Measurements from ENCODE around the gene RCOR3. TPM values are rescaled to one million over a fixed set of nuclear protein-coding genes. Genes with fewer than 3 reads are reported as not detected.

Gene RCOR3
- total RNA-seq, 2 donors from 2014 or later, result 58.5 to 64.0 TPM

- Mint-ChIP-seq H3K27ac (peak overlapping the region; percentile 98), H3K4me3 (peak overlapping the region; percentile 58), H3K4me1 (peaks cover 89% of the 10 kb centered on the region), H3K27me3 (no peaks in the 10 kb centered on the region), H3K36me3 (ENCODE audit: low read depth) (peaks cover 2% of the 10 kb centered on the region)
- DNase-seq (no peak), ATAC-seq (no peak)
- H3K9me3 ChIP-seq (ENCODE audit: control insufficient read depth, low read length, poor library complexity, severe bottlenecking), result no peaks in the 10 kb centered on the region
These were observed 73.0 kb downstream of the RCOR3 start for GRCh38 chr1:211332036-211332616.

GRCh38 chr1:211332830-211333229, 73.7 kb downstream of the RCOR3 start:
- Mint-ChIP-seq H3K36me3 (ENCODE audit: low read depth) (peaks cover 2% of the 10 kb centered on the region), H3K27ac (peak overlapping the region; percentile 98)
- DNase-seq, result no peak

GRCh38 chr1:211333906-211334305, 74.7 kb downstream of the RCOR3 start:
- no peak overlapping the region for H3K4me3 Mint-ChIP-seq
- no peaks in the 10 kb centered on the region for H3K27me3 Mint-ChIP-seq
- DNase-seq (no peak), ATAC-seq (no peak)
- peaks cover 2% of the 10 kb centered on the region for H3K36me3 Mint-ChIP-seq (ENCODE audit: low read depth)
- no peaks in the 10 kb centered on the region for H3K9me3 ChIP-seq (ENCODE audit: control insufficient read depth, low read length, poor library complexity, severe bottlenecking)
- H3K27ac Mint-ChIP-seq, result peak overlapping the region; percentile 98
- peaks cover 87% of the 10 kb centered on the region for H3K4me1 Mint-ChIP-seq

More at GRCh38 chr1:211332830-211333229, 73.7 kb downstream of the RCOR3 start:
- no peak for ATAC-seq
- H3K27me3 Mint-ChIP-seq, result no peaks in the 10 kb centered on the region
- peak overlapping the region; percentile 57 for H3K4me3 Mint-ChIP-seq
- H3K4me1 Mint-ChIP-seq, result peaks cover 91% of the 10 kb centered on the region
- no peaks in the 10 kb centered on the region for H3K9me3 ChIP-seq (ENCODE audit: control insufficient read depth, low read length, poor library complexity, severe bottlenecking)

GRCh38 chr1:211334986-211335385, 75.8 kb downstream of the RCOR3 start:
- peaks cover 2% of the 10 kb centered on the region for H3K36me3 Mint-ChIP-seq (ENCODE audit: low read depth)
- DNase-seq, result no peak
- peak; percentile 33 for ATAC-seq
- no peaks in the 10 kb centered on the region for H3K27me3 Mint-ChIP-seq
- H3K9me3 ChIP-seq (ENCODE audit: control insufficient read depth, low read length, poor library complexity, severe bottlenecking), result no peaks in the 10 kb centered on the region
- peak overlapping the region; percentile 96 for H3K4me3 Mint-ChIP-seq
- peaks cover 84% of the 10 kb centered on the region for H3K4me1 Mint-ChIP-seq
- peak overlapping the region; percentile 98 for H3K27ac Mint-ChIP-seq

GRCh38 chr1:211335522-211336157, 76.5 kb downstream of the RCOR3 start:
- no peaks in the 10 kb centered on the region for H3K27me3 Mint-ChIP-seq
- H3K4me1 Mint-ChIP-seq, result peaks cover 79% of the 10 kb centered on the region
- no peaks in the 10 kb centered on the region for H3K9me3 ChIP-seq (ENCODE audit: control insufficient read depth, low read length, poor library complexity, severe bottlenecking)
- peak overlapping the region; percentile 96 for H3K4me3 Mint-ChIP-seq
- peaks cover 2% of the 10 kb centered on the region for H3K36me3 Mint-ChIP-seq (ENCODE audit: low read depth)
- ATAC-seq, result peak; percentile 81
- no peak for DNase-seq
- H3K27ac Mint-ChIP-seq, result peak overlapping the region; percentile 98

- Mint-ChIP-seq H3K27ac (peak overlapping the region; percentile 98), H3K36me3 (ENCODE audit: low read depth) (peaks cover 2% of the 10 kb centered on the region), H3K4me3 (peak overlapping the region; percentile 96), H3K27me3 (no peaks in the 10 kb centered on the region), H3K4me1 (peaks cover 79% of the 10 kb centered on the region)
- no peaks in the 10 kb centered on the region for H3K9me3 ChIP-seq (ENCODE audit: control insufficient read depth, low read length, poor library complexity, severe bottlenecking)
- DNase-seq (no peak), ATAC-seq (peak; percentile 3)
These were observed 77.0 kb downstream of the RCOR3 start for GRCh38 chr1:211336161-211336560.

GRCh38 chr1:211336775-211337174, 77.6 kb downstream of the RCOR3 start:
- peaks cover 2% of the 10 kb centered on the region for H3K36me3 Mint-ChIP-seq (ENCODE audit: low read depth)
- no peak for ATAC-seq
- peak overlapping the region; percentile 98 for H3K27ac Mint-ChIP-seq
- no peaks in the 10 kb centered on the region for H3K9me3 ChIP-seq (ENCODE audit: control insufficient read depth, low read length, poor library complexity, severe bottlenecking)
- H3K27me3 Mint-ChIP-seq, result no peaks in the 10 kb centered on the region
- peak overlapping the region; percentile 96 for H3K4me3 Mint-ChIP-seq
- peaks cover 79% of the 10 kb centered on the region for H3K4me1 Mint-ChIP-seq
- DNase-seq, result no peak

GRCh38 chr1:211337430-211338223, 78.5 kb downstream of the RCOR3 start:
- H3K4me1 Mint-ChIP-seq, result peaks cover 76% of the 10 kb centered on the region
- H3K36me3 Mint-ChIP-seq (ENCODE audit: low read depth), result peaks cover 2% of the 10 kb centered on the region
- H3K9me3 ChIP-seq (ENCODE audit: control insufficient read depth, low read length, poor library complexity, severe bottlenecking), result no peaks in the 10 kb centered on the region
- no peak for ATAC-seq
- DNase-seq, result no peak
- no peaks in the 10 kb centered on the region for H3K27me3 Mint-ChIP-seq
- H3K27ac Mint-ChIP-seq, result peak overlapping the region; percentile 98
- H3K4me3 Mint-ChIP-seq, result peak overlapping the region; percentile 96

- Mint-ChIP-seq H3K4me1 (peaks cover 76% of the 10 kb centered on the region), H3K4me3 (peak overlapping the region; percentile 96), H3K36me3 (ENCODE audit: low read depth) (peaks cover 2% of the 10 kb centered on the region), H3K27me3 (no peaks in the 10 kb centered on the region), H3K27ac (peak overlapping the region; percentile 98)
- ATAC-seq, result no peak
- no peaks in the 10 kb centered on the region for H3K9me3 ChIP-seq (ENCODE audit: control insufficient read depth, low read length, poor library complexity, severe bottlenecking)
- DNase-seq, result no peak
These were observed 79.1 kb downstream of the RCOR3 start for GRCh38 chr1:211338224-211338620.

- H3K9me3 ChIP-seq (ENCODE audit: control insufficient read depth, low read length, poor library complexity, severe bottlenecking), result no peaks in the 10 kb centered on the region
- H3K4me3 Mint-ChIP-seq, result peak overlapping the region; percentile 80
- ATAC-seq, result peak; percentile 43
- no peak for DNase-seq
- peaks cover 75% of the 10 kb centered on the region for H3K4me1 Mint-ChIP-seq
- peak overlapping the region; percentile 77 for H3K27ac Mint-ChIP-seq
- H3K27me3 Mint-ChIP-seq, result no peaks in the 10 kb centered on the region
- peaks cover 2% of the 10 kb centered on the region for H3K36me3 Mint-ChIP-seq (ENCODE audit: low read depth)
These were observed 80.5 kb downstream of the RCOR3 start for GRCh38 chr1:211339631-211340041.

- Mint-ChIP-seq H3K4me3 (peak overlapping the region; percentile 28), H3K27ac (peak overlapping the region; percentile 90)
These were observed 81.7 kb downstream of the RCOR3 start for GRCh38 chr1:211340622-211341507.

GRCh38 chr1:211341999-211342398, 82.8 kb downstream of the RCOR3 start:
- Mint-ChIP-seq H3K27ac (peak overlapping the region; percentile 90), H3K36me3 (ENCODE audit: low read depth) (no peaks in the 10 kb centered on the region), H3K4me3 (no peak overlapping the region), H3K4me1 (peaks cover 58% of the 10 kb centered on the region), H3K27me3 (no peaks in the 10 kb centered on the region)
- ATAC-seq (no peak), DNase-seq (no peak)
- no peaks in the 10 kb centered on the region for H3K9me3 ChIP-seq (ENCODE audit: control insufficient read depth, low read length, poor library complexity, severe bottlenecking)

More at GRCh38 chr1:211340622-211341507, 81.7 kb downstream of the RCOR3 start:
- Mint-ChIP-seq H3K27me3 (no peaks in the 10 kb centered on the region), H3K4me1 (peaks cover 65% of the 10 kb centered on the region), H3K36me3 (ENCODE audit: low read depth) (no peaks in the 10 kb centered on the region)
- no peaks in the 10 kb centered on the region for H3K9me3 ChIP-seq (ENCODE audit: control insufficient read depth, low read length, poor library complexity, severe bottlenecking)
- DNase-seq, result no peak
- no peak for ATAC-seq
